Nephron progenitor cell (in vitro differentiated cells): ENCODE measurements around the gene NEU2.
"Not testable (repeated sequence)": the region's sequence is repeated elsewhere in the genome, so short reads cannot be mapped to it uniquely, and the experiment has no call there.

Experiments
- DNase-seq: peaks from one replicate; pipeline ENCODE4 v3.0.0; 2021
- H3K27ac Mint-ChIP-seq: 2 replicates; pipeline ENCODE4 v1.8.0; 2021; ENCODE audit warnings: mild to moderate bottlenecking, moderate library complexity, mixed read lengths
- H3K27me3 Mint-ChIP-seq: 2 replicates; pipeline ENCODE4 v1.8.0; 2021; ENCODE audit warnings: mild to moderate bottlenecking, low read depth, mixed read lengths; ENCODE audit not compliant: poor library complexity
- H3K36me3 Mint-ChIP-seq: 2 replicates; pipeline ENCODE4 v1.8.0; 2021; ENCODE audit warnings: low read depth, mixed read lengths
- H3K4me1 Mint-ChIP-seq: 2 replicates; pipeline ENCODE4 v1.8.0; 2021; ENCODE audit warnings: mixed read lengths
- H3K4me3 Mint-ChIP-seq: 2 replicates; pipeline ENCODE4 v1.8.0; 2021; ENCODE audit warnings: mild to moderate bottlenecking, moderate library complexity, mixed read lengths
- H3K9me3 Mint-ChIP-seq: 2 replicates; pipeline ENCODE4 v1.8.0; 2021; ENCODE audit warnings: mild to moderate bottlenecking, moderate library complexity, mixed read lengths
- TF ChIP-seq, protein P1 (sequence below): fragments of 200-600 bp; sonication (generic); IDR thresholded peaks from 2 replicates; pipeline ENCODE4 v1.5.0; 2021; ENCODE audit warnings: antibody characterized with exemption

NEU2 gene

DNA sequence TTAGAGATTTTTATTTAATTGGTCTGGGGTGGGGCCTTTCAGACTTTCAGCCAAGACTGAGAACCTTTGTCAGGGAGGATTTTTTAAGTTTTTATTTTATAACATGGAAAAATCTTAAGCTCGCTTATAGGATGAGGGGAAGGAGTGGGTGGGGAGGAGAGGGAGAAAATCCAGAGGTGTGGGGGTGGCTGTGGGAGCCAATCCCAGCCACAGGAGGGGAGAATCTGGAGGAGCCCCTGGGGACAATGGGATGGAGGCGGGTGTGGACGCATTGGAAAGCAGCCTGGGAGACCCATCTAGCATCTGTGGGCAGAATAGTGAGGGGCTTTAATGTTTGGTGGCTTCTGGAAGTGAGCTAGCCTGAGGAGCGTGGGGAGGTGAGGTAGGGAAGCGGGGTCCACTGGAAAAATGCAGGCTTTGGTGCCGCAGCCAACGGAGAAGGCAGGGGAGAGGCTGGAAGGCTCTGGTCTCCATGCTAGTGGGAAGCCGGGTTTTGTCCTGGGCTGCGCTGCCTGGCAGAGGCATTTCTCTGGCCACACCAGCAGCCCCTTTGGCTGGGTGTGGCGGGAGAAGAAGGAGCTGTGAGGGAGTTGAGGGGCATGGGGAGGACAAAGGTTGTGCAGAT, 16.2 kb downstream of the NEU2 start:
- no peak for DNase-seq
- Mint-ChIP-seq H3K4me3 (no peak overlapping the region), H3K9me3 (no peaks in the 10 kb centered on the region), H3K27ac (no peak overlapping the region), H3K4me1 (peaks cover 16% of the 10 kb centered on the region), H3K27me3 (peaks cover 58% of the 10 kb centered on the region), H3K36me3 (no peaks in the 10 kb centered on the region)
- TF ChIP-seq, protein P1, sequence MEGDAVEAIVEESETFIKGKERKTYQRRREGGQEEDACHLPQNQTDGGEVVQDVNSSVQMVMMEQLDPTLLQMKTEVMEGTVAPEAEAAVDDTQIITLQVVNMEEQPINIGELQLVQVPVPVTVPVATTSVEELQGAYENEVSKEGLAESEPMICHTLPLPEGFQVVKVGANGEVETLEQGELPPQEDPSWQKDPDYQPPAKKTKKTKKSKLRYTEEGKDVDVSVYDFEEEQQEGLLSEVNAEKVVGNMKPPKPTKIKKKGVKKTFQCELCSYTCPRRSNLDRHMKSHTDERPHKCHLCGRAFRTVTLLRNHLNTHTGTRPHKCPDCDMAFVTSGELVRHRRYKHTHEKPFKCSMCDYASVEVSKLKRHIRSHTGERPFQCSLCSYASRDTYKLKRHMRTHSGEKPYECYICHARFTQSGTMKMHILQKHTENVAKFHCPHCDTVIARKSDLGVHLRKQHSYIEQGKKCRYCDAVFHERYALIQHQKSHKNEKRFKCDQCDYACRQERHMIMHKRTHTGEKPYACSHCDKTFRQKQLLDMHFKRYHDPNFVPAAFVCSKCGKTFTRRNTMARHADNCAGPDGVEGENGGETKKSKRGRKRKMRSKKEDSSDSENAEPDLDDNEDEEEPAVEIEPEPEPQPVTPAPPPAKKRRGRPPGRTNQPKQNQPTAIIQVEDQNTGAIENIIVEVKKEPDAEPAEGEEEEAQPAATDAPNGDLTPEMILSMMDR: no peak

- H3K27ac Mint-ChIP-seq: no peak overlapping the region
- H3K9me3 Mint-ChIP-seq: no peaks in the 10 kb centered on the region
- no peaks in the 10 kb centered on the region for H3K36me3 Mint-ChIP-seq
- peaks cover 59% of the 10 kb centered on the region for H3K27me3 Mint-ChIP-seq
- H3K4me1 Mint-ChIP-seq: peaks cover 16% of the 10 kb centered on the region
- DNase-seq: no peak
- H3K4me3 Mint-ChIP-seq: no peak overlapping the region
- TF ChIP-seq, protein P1: no peak
These were observed 16.8 kb downstream of the NEU2 start for GRCh38 chr2:233049194-233049761.

- DNase-seq: peak; percentile 35
- H3K27me3 Mint-ChIP-seq: peaks cover 65% of the 10 kb centered on the region
- TF ChIP-seq, protein P1: no peak
- H3K27ac Mint-ChIP-seq: no peak overlapping the region
- no peaks in the 10 kb centered on the region for H3K36me3 Mint-ChIP-seq
- H3K4me3 Mint-ChIP-seq: peak overlapping the region; percentile 46
- H3K4me1 Mint-ChIP-seq: peaks cover 16% of the 10 kb centered on the region
- no peaks in the 10 kb centered on the region for H3K9me3 Mint-ChIP-seq
These were observed 19.0 kb downstream of the NEU2 start for GRCh38 chr2:233051241-233052149.

DNA sequence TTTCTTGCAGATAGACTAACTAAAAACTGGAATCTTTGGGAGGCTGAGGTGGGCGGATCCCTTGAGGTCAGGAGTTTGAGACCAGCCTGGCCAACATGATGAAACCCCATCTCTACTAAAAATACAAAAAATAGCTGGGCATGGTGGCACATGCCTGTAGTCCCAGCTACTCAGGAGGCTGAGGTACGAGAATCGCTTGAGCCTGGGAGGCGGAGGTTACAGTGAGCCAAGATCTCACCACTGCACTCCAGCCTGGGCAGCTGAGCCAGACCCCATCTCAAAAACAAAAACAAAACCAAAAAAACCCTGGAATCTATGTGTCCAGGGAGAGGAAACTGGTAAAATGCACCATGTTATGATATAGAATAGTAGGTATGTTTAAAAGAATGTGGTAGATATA, 20.0 kb downstream of the NEU2 start:
- peaks cover 16% of the 10 kb centered on the region for H3K4me1 Mint-ChIP-seq
- H3K27me3 Mint-ChIP-seq: peaks cover 67% of the 10 kb centered on the region
- H3K36me3 Mint-ChIP-seq, H3K4me3 Mint-ChIP-seq, H3K27ac Mint-ChIP-seq, H3K9me3 Mint-ChIP-seq, DNase-seq: not testable (repeated sequence)

GRCh38 chr2:233053928-233054784, 21.7 kb downstream of the NEU2 start:
- TF ChIP-seq, protein P1: peak; percentile 97
- H3K4me1 Mint-ChIP-seq: peaks cover 24% of the 10 kb centered on the region
- DNase-seq: peak; percentile 81
- peaks cover 61% of the 10 kb centered on the region for H3K27me3 Mint-ChIP-seq
- no peak overlapping the region for H3K27ac Mint-ChIP-seq
- H3K36me3 Mint-ChIP-seq: no peaks in the 10 kb centered on the region
- no peaks in the 10 kb centered on the region for H3K9me3 Mint-ChIP-seq
- no peak overlapping the region for H3K4me3 Mint-ChIP-seq
